ENCODE measurements around the gene PRR12.

PRR12 gene

GRCh38 chr19:49596407-49596806 is 5.4 kb downstream of the PRR12 start:
- no peak overlapping the region for H3K4me3 ChIP-seq (ENCODE audit: low read length in 2 of 2)
- peaks cover 28 to 34% of the 10 kb centered on the region in 2 donors for H3K36me3 ChIP-seq (ENCODE audit: control insufficient read depth in 2 of 2, insufficient read depth in 2 of 2, low read length in 2 of 2)
- H3K9me3 ChIP-seq (ENCODE audit: control insufficient read depth in 2 of 2, low read length in 2 of 2) = no peaks in the 10 kb centered on the region
- no peaks in the 10 kb centered on the region for H3K27me3 ChIP-seq (ENCODE audit: control insufficient read depth in 2 of 2, insufficient read depth in 2 of 2, low read length in 2 of 2)
- no peak overlapping the region for H3K9ac ChIP-seq (ENCODE audit: low read depth in 1 of 2, low read length in 2 of 2)
- peaks cover 9 to 18% of the 10 kb centered on the region in 2 donors for H3K4me1 ChIP-seq (ENCODE audit: control insufficient read depth in 2 of 2, insufficient read depth in 2 of 2, low read length in 2 of 2)
- no peak overlapping the region for H3K27ac ChIP-seq (ENCODE audit: low read depth in 2 of 2, low read length in 2 of 2)

- no peak overlapping the region for H3K27ac ChIP-seq (ENCODE audit: low read depth in 2 of 2, low read length in 2 of 2)
- H3K9me3 ChIP-seq (ENCODE audit: control insufficient read depth in 2 of 2, low read length in 2 of 2) = no peaks in the 10 kb centered on the region
- H3K36me3 ChIP-seq (ENCODE audit: control insufficient read depth in 2 of 2, insufficient read depth in 2 of 2, low read length in 2 of 2) = peaks cover 33 to 39% of the 10 kb centered on the region in 2 donors
- no peak overlapping the region for H3K4me3 ChIP-seq (ENCODE audit: low read length in 2 of 2)
- no peaks in the 10 kb centered on the region for H3K27me3 ChIP-seq (ENCODE audit: control insufficient read depth in 2 of 2, insufficient read depth in 2 of 2, low read length in 2 of 2)
- peaks cover 9 to 17% of the 10 kb centered on the region in 2 donors for H3K4me1 ChIP-seq (ENCODE audit: control insufficient read depth in 2 of 2, insufficient read depth in 2 of 2, low read length in 2 of 2)
- H3K9ac ChIP-seq (ENCODE audit: low read depth in 1 of 2, low read length in 2 of 2) = no peak overlapping the region
These were observed 6.1 kb downstream of the PRR12 start for GRCh38 chr19:49596954-49597702.

- Histone ChIP-seq H3K4me3 (ENCODE audit: low read length in 2 of 2) (no peak overlapping the region), H3K4me1 (ENCODE audit: control insufficient read depth in 2 of 2, insufficient read depth in 2 of 2, low read length in 2 of 2) (peaks cover 5 to 12% of the 10 kb centered on the region in 2 donors), H3K27me3 (ENCODE audit: control insufficient read depth in 2 of 2, insufficient read depth in 2 of 2, low read length in 2 of 2) (no peaks in the 10 kb centered on the region), H3K36me3 (ENCODE audit: control insufficient read depth in 2 of 2, insufficient read depth in 2 of 2, low read length in 2 of 2) (peaks cover 37 to 45% of the 10 kb centered on the region in 2 donors), H3K9ac (ENCODE audit: low read depth in 1 of 2, low read length in 2 of 2) (no peak overlapping the region), H3K9me3 (ENCODE audit: control insufficient read depth in 2 of 2, low read length in 2 of 2) (no peaks in the 10 kb centered on the region), H3K27ac (ENCODE audit: low read depth in 2 of 2, low read length in 2 of 2) (no peak overlapping the region)
These were observed 6.7 kb downstream of the PRR12 start for GRCh38 chr19:49597703-49597974.

- no peak overlapping the region for H3K27ac ChIP-seq (ENCODE audit: low read depth in 2 of 2, low read length in 2 of 2)
- peaks cover 44 to 47% of the 10 kb centered on the region in 2 donors for H3K36me3 ChIP-seq (ENCODE audit: control insufficient read depth in 2 of 2, insufficient read depth in 2 of 2, low read length in 2 of 2)
- no peaks in the 10 kb centered on the region for H3K27me3 ChIP-seq (ENCODE audit: control insufficient read depth in 2 of 2, insufficient read depth in 2 of 2, low read length in 2 of 2)
- H3K4me3 ChIP-seq (ENCODE audit: low read length in 2 of 2) = no peak overlapping the region
- H3K9me3 ChIP-seq (ENCODE audit: control insufficient read depth in 2 of 2, low read length in 2 of 2) = no peaks in the 10 kb centered on the region
- H3K4me1 ChIP-seq (ENCODE audit: control insufficient read depth in 2 of 2, insufficient read depth in 2 of 2, low read length in 2 of 2) = no peaks in the 10 kb centered on the region
- H3K9ac ChIP-seq (ENCODE audit: low read depth in 1 of 2, low read length in 2 of 2) = no peak overlapping the region
These were observed 8.7 kb downstream of the PRR12 start for GRCh38 chr19:49599378-49600295.

GRCh38 chr19:49601482-49602038 is 10.6 kb downstream of the PRR12 start:
- no peaks in the 10 kb centered on the region for H3K27me3 ChIP-seq (ENCODE audit: control insufficient read depth in 2 of 2, insufficient read depth in 2 of 2, low read length in 2 of 2)
- no peaks in the 10 kb centered on the region for H3K9me3 ChIP-seq (ENCODE audit: control insufficient read depth in 2 of 2, low read length in 2 of 2)
- peaks cover 48 to 51% of the 10 kb centered on the region in 2 donors for H3K36me3 ChIP-seq (ENCODE audit: control insufficient read depth in 2 of 2, insufficient read depth in 2 of 2, low read length in 2 of 2)
- H3K4me3 ChIP-seq (ENCODE audit: low read length in 2 of 2) = no peak overlapping the region
- H3K4me1 ChIP-seq (ENCODE audit: control insufficient read depth in 2 of 2, insufficient read depth in 2 of 2, low read length in 2 of 2) = no peaks in the 10 kb centered on the region
- H3K27ac ChIP-seq (ENCODE audit: low read depth in 2 of 2, low read length in 2 of 2) = no peak overlapping the region
- H3K9ac ChIP-seq (ENCODE audit: low read depth in 1 of 2, low read length in 2 of 2) = no peak overlapping the region

GRCh38 chr19:49602806-49603205 is 11.8 kb downstream of the PRR12 start:
- no peak overlapping the region for H3K9ac ChIP-seq (ENCODE audit: low read depth in 1 of 2, low read length in 2 of 2)
- peaks cover 43 to 57% of the 10 kb centered on the region in 2 donors for H3K36me3 ChIP-seq (ENCODE audit: control insufficient read depth in 2 of 2, insufficient read depth in 2 of 2, low read length in 2 of 2)
- H3K27me3 ChIP-seq (ENCODE audit: control insufficient read depth in 2 of 2, insufficient read depth in 2 of 2, low read length in 2 of 2) = no peaks in the 10 kb centered on the region
- H3K4me1 ChIP-seq (ENCODE audit: control insufficient read depth in 2 of 2, insufficient read depth in 2 of 2, low read length in 2 of 2) = no peaks in the 10 kb centered on the region
- no peak overlapping the region for H3K27ac ChIP-seq (ENCODE audit: low read depth in 2 of 2, low read length in 2 of 2)
- H3K9me3 ChIP-seq (ENCODE audit: control insufficient read depth in 2 of 2, low read length in 2 of 2) = no peaks in the 10 kb centered on the region
- H3K4me3 ChIP-seq (ENCODE audit: low read length in 2 of 2) = no peak overlapping the region

GRCh38 chr19:49605605-49606004 is 14.6 kb downstream of the PRR12 start:
- Histone ChIP-seq H3K27ac (ENCODE audit: low read depth in 2 of 2, low read length in 2 of 2) (no peak overlapping the region), H3K27me3 (ENCODE audit: control insufficient read depth in 2 of 2, insufficient read depth in 2 of 2, low read length in 2 of 2) (no peaks in the 10 kb centered on the region), H3K4me3 (ENCODE audit: low read length in 2 of 2) (no peak overlapping the region), H3K36me3 (ENCODE audit: control insufficient read depth in 2 of 2, insufficient read depth in 2 of 2, low read length in 2 of 2) (peaks cover 29 to 56% of the 10 kb centered on the region in 2 donors), H3K9ac (ENCODE audit: low read depth in 1 of 2, low read length in 2 of 2) (no peak overlapping the region), H3K9me3 (ENCODE audit: control insufficient read depth in 2 of 2, low read length in 2 of 2) (no peaks in the 10 kb centered on the region), H3K4me1 (ENCODE audit: control insufficient read depth in 2 of 2, insufficient read depth in 2 of 2, low read length in 2 of 2) (no peaks in the 10 kb centered on the region)

GRCh38 chr19:49609499-49610092 is 18.6 kb downstream of the PRR12 start:
- Histone ChIP-seq H3K36me3 (ENCODE audit: control insufficient read depth in 2 of 2, insufficient read depth in 2 of 2, low read length in 2 of 2) (peaks cover 18 to 47% of the 10 kb centered on the region in 2 donors), H3K4me1 (ENCODE audit: control insufficient read depth in 2 of 2, insufficient read depth in 2 of 2, low read length in 2 of 2) (peaks cover 0 to 7% of the 10 kb centered on the region in 2 donors), H3K27me3 (ENCODE audit: control insufficient read depth in 2 of 2, insufficient read depth in 2 of 2, low read length in 2 of 2) (no peaks in the 10 kb centered on the region), H3K9ac (ENCODE audit: low read depth in 1 of 2, low read length in 2 of 2) (no peak overlapping the region), H3K4me3 (ENCODE audit: low read length in 2 of 2) (no peak overlapping the region), H3K27ac (ENCODE audit: low read depth in 2 of 2, low read length in 2 of 2) (no peak overlapping the region), H3K9me3 (ENCODE audit: control insufficient read depth in 2 of 2, low read length in 2 of 2) (no peaks in the 10 kb centered on the region)

- H3K27ac ChIP-seq (ENCODE audit: low read depth in 2 of 2, low read length in 2 of 2) = peak overlapping the region in 1 of 2 donors; percentile 33
- peaks cover 36 to 51% of the 10 kb centered on the region in 2 donors for H3K36me3 ChIP-seq (ENCODE audit: control insufficient read depth in 2 of 2, insufficient read depth in 2 of 2, low read length in 2 of 2)
- H3K4me1 ChIP-seq (ENCODE audit: control insufficient read depth in 2 of 2, insufficient read depth in 2 of 2, low read length in 2 of 2) = peaks cover 0 to 7% of the 10 kb centered on the region in 2 donors
- no peak overlapping the region for H3K9ac ChIP-seq (ENCODE audit: low read depth in 1 of 2, low read length in 2 of 2)
- H3K27me3 ChIP-seq (ENCODE audit: control insufficient read depth in 2 of 2, insufficient read depth in 2 of 2, low read length in 2 of 2) = no peaks in the 10 kb centered on the region
- H3K4me3 ChIP-seq (ENCODE audit: low read length in 2 of 2) = no peak overlapping the region
- no peaks in the 10 kb centered on the region for H3K9me3 ChIP-seq (ENCODE audit: control insufficient read depth in 2 of 2, low read length in 2 of 2)
These were observed 22.4 kb downstream of the PRR12 start for GRCh38 chr19:49613374-49613773.
